IMR-90 (cell line): ENCODE results near the gene CYP4F22. TPM values are rescaled to one million over a fixed set of nuclear protein-coding genes. Genes with fewer than 3 reads are reported as not detected.

Experiments
- ATAC-seq: fragments of 200-7000 bp; cut with Tn5 transposase; 2 replicates; pipeline ENCODE4 v1.9.1; 2020; ENCODE audit warnings: low read depth, mild to moderate bottlenecking, moderate library complexity
- BruUV-seq: library from RNA; stranded (reverse); fragments of 400-500 nt; replicated peaks from 2 replicates; lab custom pipeline; 2021; lab: Mats Ljungman, UMichigan
- CTCF ChIA-PET: fragments of 300-600 bp; formaldehyde crosslinking; extraction: SDS; loops from one replicate; lab custom pipeline; 2021; ENCODE audit warnings: antibody characterized with exemption; lab: Yijun Ruan, JAX
- POLR2A ChIA-PET: fragments of 300-600 bp; sonication (Branson Sonifier 250); formaldehyde crosslinking; loops from one replicate; lab custom pipeline; 2022; ENCODE audit warnings: antibody characterized with exemption; ENCODE audit not compliant: unreplicated experiment; lab: Charles Lee
- DNase-seq: peaks from one replicate; pipeline ENCODE4 v3.0.0; 2013
- H2AFZ ChIP-seq: replicated peaks from 2 replicates; pipeline ENCODE3; 2013; ENCODE audit warnings: low read length, mild to moderate bottlenecking; ENCODE audit not compliant: poor library complexity
- H2AK5ac ChIP-seq: 2 replicates; pipeline ENCODE4 v1.6.1; 2013; ENCODE audit warnings: low read depth, low read length, inconsistent platforms
- H2AK9ac ChIP-seq: replicated peaks from 2 replicates; pipeline ENCODE3; 2013; ENCODE audit warnings: mild to moderate bottlenecking, low read depth, low read length, moderate library complexity; ENCODE audit not compliant: poor library complexity
- H2BK120ac ChIP-seq: 2 replicates; pipeline ENCODE4 v1.6.1; 2013; ENCODE audit warnings: low read depth, low read length, inconsistent platforms
- H2BK15ac ChIP-seq: 3 replicates; pipeline ENCODE4 v1.6.1; 2013; ENCODE audit warnings: low read depth, low read length, inconsistent platforms
- H2BK20ac ChIP-seq: 2 replicates; pipeline ENCODE4 v1.6.1; 2013; ENCODE audit warnings: low read depth, mild to moderate bottlenecking, inconsistent platforms, low read length, moderate library complexity
- H2BK5ac ChIP-seq: 2 replicates; pipeline ENCODE4 v1.6.1; 2013; ENCODE audit warnings: mild to moderate bottlenecking, low read depth, low read length, inconsistent platforms; ENCODE audit not compliant: poor library complexity, severe bottlenecking
- H3K14ac ChIP-seq: replicated peaks from 2 replicates; pipeline ENCODE4 v1.6.1; 2013; ENCODE audit warnings: low read depth, low read length, inconsistent platforms
- H3K18ac ChIP-seq: 2 replicates; pipeline ENCODE4 v1.6.1; 2013; ENCODE audit warnings: low read depth, low read length, control low read depth
- H3K23ac ChIP-seq: 2 replicates; pipeline ENCODE4 v1.6.1; 2013; ENCODE audit warnings: low read depth, low read length, inconsistent platforms
- H3K27ac ChIP-seq: 2 replicates; pipeline ENCODE4 v1.5.1; 2013; ENCODE audit warnings: mild to moderate bottlenecking, control low read depth, low read length; ENCODE audit not compliant: insufficient read depth
- H3K27me3 ChIP-seq: 2 replicates; pipeline ENCODE4 v1.6.1; 2013; ENCODE audit warnings: low read length; ENCODE audit not compliant: control insufficient read depth, insufficient read depth
- H3K36me3 ChIP-seq: 2 replicates; pipeline ENCODE4 v1.6.1; 2013; ENCODE audit warnings: low read length, mixed read lengths; ENCODE audit not compliant: control insufficient read depth, insufficient read depth
- H3K4ac ChIP-seq: 2 replicates; pipeline ENCODE4 v1.6.1; 2013; ENCODE audit warnings: low read depth, low read length, inconsistent platforms
- H3K4me1 ChIP-seq: 2 replicates; pipeline ENCODE4 v1.6.1; 2013; ENCODE audit warnings: low read length, mixed read lengths; ENCODE audit not compliant: control insufficient read depth, insufficient read depth
- H3K4me2 ChIP-seq: 2 replicates; pipeline ENCODE4 v1.6.1; 2013; ENCODE audit warnings: low read depth, mild to moderate bottlenecking, control low read depth, low read length, moderate library complexity
- H3K4me3 ChIP-seq: 2 replicates; pipeline ENCODE4 v1.5.1; 2013; ENCODE audit warnings: low read depth, mild to moderate bottlenecking, control low read depth, low read length, moderate library complexity; ENCODE audit not compliant: insufficient read depth
- H3K56ac ChIP-seq: 2 replicates; pipeline ENCODE4 v1.6.1; 2013; ENCODE audit warnings: low read length, inconsistent platforms; ENCODE audit not compliant: insufficient read depth; ENCODE audit errors: extremely low read depth
- H3K79me1 ChIP-seq, 2 experiments: 2 replicates each; pipeline ENCODE4 v1.6.1; 2013; ENCODE audit warnings: low read length in 2 of 2, inconsistent platforms in 1 of 2, low read depth in 1 of 2
- H3K9ac ChIP-seq: 2 replicates; pipeline ENCODE4 v1.6.1; 2013; ENCODE audit warnings: low read depth, low read length, control low read depth
- H3K9me1 ChIP-seq: 2 replicates; pipeline ENCODE4 v1.6.1; 2013; ENCODE audit warnings: low read length, inconsistent platforms; ENCODE audit not compliant: insufficient read depth
- H3K9me3 ChIP-seq: 2 replicates; pipeline ENCODE4 v1.6.1; 2013; ENCODE audit warnings: low read length; ENCODE audit not compliant: control insufficient read depth, insufficient read depth
- H4K20me1 ChIP-seq: 2 replicates; pipeline ENCODE4 v1.6.1; 2013; ENCODE audit warnings: low read length, inconsistent platforms; ENCODE audit not compliant: insufficient read depth
- H4K5ac ChIP-seq: 2 replicates; pipeline ENCODE4 v1.6.1; 2013; ENCODE audit warnings: mild to moderate bottlenecking, low read depth, low read length, control low read depth
- H4K8ac ChIP-seq, 2 experiments: 2 replicates each; pipeline ENCODE4 v1.6.1; 2013; ENCODE audit warnings: low read depth in 2 of 2, low read length in 2 of 2, control low read depth in 1 of 2, inconsistent platforms in 1 of 2
- H4K91ac ChIP-seq: 2 replicates; pipeline ENCODE4 v1.6.1; 2013; ENCODE audit warnings: low read depth, low read length, inconsistent platforms; ENCODE audit not compliant: insufficient read depth
- BHLHE40 ChIP-seq: fragments of 150-350 bp; IDR thresholded peaks from 2 replicates; pipeline ENCODE4 v1.6.1; 2016; ENCODE audit warnings: mild to moderate bottlenecking, low read depth, low read length
- CEBPB ChIP-seq: IDR thresholded peaks from 2 replicates; pipeline ENCODE4 v1.6.1; 2012; ENCODE audit warnings: low read depth, low read length, improper control_type of control experiment
- CHD1 ChIP-seq: IDR thresholded peaks from 2 replicates; pipeline ENCODE4 v1.6.1; 2012; ENCODE audit warnings: low read depth, low read length, improper control_type of control experiment
- ELK1 ChIP-seq: fragments of 150-350 bp; IDR thresholded peaks from 2 replicates; pipeline ENCODE4 v1.6.1; 2016; ENCODE audit warnings: low read depth, mild to moderate bottlenecking, low read length, moderate library complexity, borderline replicate concordance
- FOS ChIP-seq: fragments of 150-350 bp; IDR thresholded peaks from 2 replicates; pipeline ENCODE4 v1.6.1; 2016; ENCODE audit warnings: low read depth, low read length
- MAFK ChIP-seq: IDR thresholded peaks from 2 replicates; pipeline ENCODE4 v1.6.1; 2012; ENCODE audit warnings: low read depth, low read length, improper control_type of control experiment
- MAZ ChIP-seq: IDR thresholded peaks from 2 replicates; pipeline ENCODE4 v1.6.1; 2012; ENCODE audit warnings: low read depth, mild to moderate bottlenecking, low read length, improper control_type of control experiment, moderate library complexity, borderline replicate concordance
- MXI1 ChIP-seq: IDR thresholded peaks from 2 replicates; pipeline ENCODE4 v1.6.1; 2012; ENCODE audit warnings: low read depth, mild to moderate bottlenecking, low read length, moderate library complexity, borderline replicate concordance
- NFE2L2 ChIP-seq: fragments of 150-350 bp; IDR thresholded peaks from 2 replicates; pipeline ENCODE4 v1.6.1; 2016; ENCODE audit warnings: low read depth, mild to moderate bottlenecking, low read length
- POLR2A ChIP-seq: IDR thresholded peaks from 2 replicates; pipeline ENCODE4 v1.6.1; 2012; ENCODE audit warnings: mild to moderate bottlenecking, low read depth, low read length
- RAD21 ChIP-seq: IDR thresholded peaks from 2 replicates; pipeline ENCODE4 v1.6.1; 2012; ENCODE audit warnings: low read length, improper control_type of control experiment
- RCOR1 ChIP-seq: IDR thresholded peaks from 2 replicates; pipeline ENCODE4 v1.6.1; 2012; ENCODE audit warnings: mild to moderate bottlenecking, low read length, improper control_type of control experiment; ENCODE audit not compliant: insufficient replicate concordance
- RFX5 ChIP-seq: IDR thresholded peaks from 2 replicates; pipeline ENCODE4 v1.8.0; 2012; ENCODE audit warnings: low read depth, mild to moderate bottlenecking, low read length, moderate library complexity
- SMC3 ChIP-seq: fragments of 150-350 bp; IDR thresholded peaks from 2 replicates; pipeline ENCODE4 v1.6.1; 2016; ENCODE audit warnings: low read depth, mild to moderate bottlenecking, antibody characterized with exemption, low read length, moderate library complexity
- WGBS, 2 experiments: methylation state at CpG; one replicate each; pipeline versions ENCODE4 v1.1.5 to v1.1.7; 2013; ENCODE audit warnings: missing lambda C conversion rate in 2 of 2; ENCODE audit not compliant: insufficient read length in 1 of 2; ENCODE audit errors: extremely low coverage in 2 of 2; 5-methylcytosine and 5-hydroxymethylcytosine counted together
- dilution Hi-C: fragments of 300-500 bp; cut with HindIII; formaldehyde crosslinking; loops from one replicate; pipeline ENCODE4 v1.14.3; 2018; ENCODE audit warnings: low sequenced_read_pairs; ENCODE audit not compliant: unreplicated experiment
- in situ Hi-C: fragments of 300-500 bp; cut with MboI; formaldehyde crosslinking; loops from 3 replicates; pipeline ENCODE4 v1.14.3; 2019; ENCODE audit warnings: low sequenced_read_pairs, inconsistent platforms, mixed read lengths
- intact Hi-C: fragments of 100-400 bp; cut with micrococcal nuclease; formaldehyde crosslinking; loops from 2 replicates; pipeline ENCODE4 v1.10.0; 2022
- polyA plus RNA-seq, 3 experiments: library from polyadenylated mRNA; depleted of rRNA; stranded (reverse); fragments of >200 nt; gene quantifications; 2 replicates each; pipeline ENCODE4 v1.2.3, GENCODE V29; 2012; ENCODE audit warnings: low replicate concordance in 1 of 3
- total RNA-seq: library from RNA; depleted of rRNA; stranded (reverse); fragments of >200 nt; gene quantifications from 2 replicates; pipeline ENCODE4 v1.2.3, GENCODE V29; 2012
- TF ChIP-seq, protein P1 (sequence below): conservative IDR thresholded peaks from 2 replicates; pipeline ENCODE4 v1.5.1; 2012; ENCODE audit warnings: mild to moderate bottlenecking, low read depth, low read length, improper control_type of control experiment
- TF ChIP-seq, protein P2 (sequence below): fragments of 150-350 bp; IDR thresholded peaks from 2 replicates; pipeline ENCODE4 v1.6.1; 2017; ENCODE audit warnings: mild to moderate bottlenecking, antibody characterized with exemption, low read length, low read depth

The CYP4F22 gene
- total and polyA plus RNA-seq, 2 of the 4 experiments (the other 2 are of a cell fraction): not detected

DNA sequence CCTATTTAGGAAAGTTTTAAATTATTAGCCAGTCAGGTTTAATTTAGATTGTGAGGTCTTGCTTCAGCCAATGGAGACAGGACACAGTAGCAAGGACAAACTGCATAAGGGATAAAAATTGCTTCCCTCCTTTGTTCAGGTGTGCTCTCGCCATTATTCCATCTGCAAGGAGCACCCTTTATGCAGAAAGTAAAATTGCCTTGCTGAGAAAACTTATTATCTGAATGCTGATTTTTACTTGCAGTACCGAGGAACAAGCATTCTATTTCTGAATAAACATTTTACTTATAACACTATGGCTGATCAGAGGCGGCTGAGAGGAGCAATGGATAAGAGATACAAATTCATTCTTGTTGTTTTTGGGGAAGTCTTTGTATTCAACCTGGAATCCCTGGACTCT lies 8.0 kb downstream of the CYP4F22 start:
- dilution Hi-C loops (no loop called here), in situ Hi-C loops (no loop called here), intact Hi-C loops (no loop called here)
- no TSS peak for BruUV-seq
- Histone ChIP-seq H3K4me2 (no peak overlapping the region), H2AK5ac (no peak overlapping the region), H3K9me1 (no peaks in the 10 kb centered on the region), H3K27me3 (no peaks in the 10 kb centered on the region), H4K5ac (no peak overlapping the region), H3K36me3 (no peaks in the 10 kb centered on the region), H3K4me1 (no peaks in the 10 kb centered on the region), H4K91ac (no peak overlapping the region), H2BK20ac (no peak overlapping the region), H3K23ac (no peak overlapping the region), H2AFZ (no peak overlapping the region), H4K20me1 (no peaks in the 10 kb centered on the region), H2BK5ac (no peak overlapping the region), H3K4ac (no peak overlapping the region), H3K9ac (no peak overlapping the region), H3K4me3 (no peak overlapping the region), H2BK120ac (no peak overlapping the region), H2AK9ac (no peak overlapping the region), H3K56ac (no peak overlapping the region), H3K14ac (no peak overlapping the region), H3K9me3 (peaks cover 8% of the 10 kb centered on the region), H3K18ac (no peak overlapping the region), H3K27ac (no peak overlapping the region), H4K8ac (no peak overlapping the region), H3K79me1 (no peaks in the 10 kb centered on the region), H2BK15ac (no peak overlapping the region)
- ChIA-PET POLR2A (no interaction called here), CTCF (no interaction called here)
- DNase-seq (no peak), ATAC-seq (no peak)
- WGBS, 2 experiments: no CpG with 5 or more reads among the region's 3 CpGs
- TF ChIP-seq CEBPB (no peak), MAFK (no peak), MXI1 (no peak), NFE2L2 (no peak), ELK1 (no peak), RCOR1 (no peak), RAD21 (no peak), FOS (no peak), MAZ (no peak), BHLHE40 (no peak), SMC3 (no peak), RFX5 (no peak), CHD1 (no peak), POLR2A (no peak)
- TF ChIP-seq, protein P1, sequence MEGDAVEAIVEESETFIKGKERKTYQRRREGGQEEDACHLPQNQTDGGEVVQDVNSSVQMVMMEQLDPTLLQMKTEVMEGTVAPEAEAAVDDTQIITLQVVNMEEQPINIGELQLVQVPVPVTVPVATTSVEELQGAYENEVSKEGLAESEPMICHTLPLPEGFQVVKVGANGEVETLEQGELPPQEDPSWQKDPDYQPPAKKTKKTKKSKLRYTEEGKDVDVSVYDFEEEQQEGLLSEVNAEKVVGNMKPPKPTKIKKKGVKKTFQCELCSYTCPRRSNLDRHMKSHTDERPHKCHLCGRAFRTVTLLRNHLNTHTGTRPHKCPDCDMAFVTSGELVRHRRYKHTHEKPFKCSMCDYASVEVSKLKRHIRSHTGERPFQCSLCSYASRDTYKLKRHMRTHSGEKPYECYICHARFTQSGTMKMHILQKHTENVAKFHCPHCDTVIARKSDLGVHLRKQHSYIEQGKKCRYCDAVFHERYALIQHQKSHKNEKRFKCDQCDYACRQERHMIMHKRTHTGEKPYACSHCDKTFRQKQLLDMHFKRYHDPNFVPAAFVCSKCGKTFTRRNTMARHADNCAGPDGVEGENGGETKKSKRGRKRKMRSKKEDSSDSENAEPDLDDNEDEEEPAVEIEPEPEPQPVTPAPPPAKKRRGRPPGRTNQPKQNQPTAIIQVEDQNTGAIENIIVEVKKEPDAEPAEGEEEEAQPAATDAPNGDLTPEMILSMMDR: no peak
- TF ChIP-seq, protein P2, sequence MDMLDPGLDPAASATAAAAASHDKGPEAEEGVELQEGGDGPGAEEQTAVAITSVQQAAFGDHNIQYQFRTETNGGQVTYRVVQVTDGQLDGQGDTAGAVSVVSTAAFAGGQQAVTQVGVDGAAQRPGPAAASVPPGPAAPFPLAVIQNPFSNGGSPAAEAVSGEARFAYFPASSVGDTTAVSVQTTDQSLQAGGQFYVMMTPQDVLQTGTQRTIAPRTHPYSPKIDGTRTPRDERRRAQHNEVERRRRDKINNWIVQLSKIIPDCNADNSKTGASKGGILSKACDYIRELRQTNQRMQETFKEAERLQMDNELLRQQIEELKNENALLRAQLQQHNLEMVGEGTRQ: no peak
